KBM-7 (cell line): Measurements from ENCODE around the gene OSTF1.

Experiments used
- DNase-seq: peaks from one replicate; pipeline ENCODE4 v3.0.0-alpha.2; 2015
- in situ Hi-C: fragments of 300-500 bp; cut with MboI; formaldehyde crosslinking; loops from 2 replicates; pipeline ENCODE4 v1.14.3; 2020; ENCODE audit warnings: low sequenced_read_pairs, low pct_unique_long_range_greater_than_20kb, mixed read lengths

The OSTF1 gene, protein sequence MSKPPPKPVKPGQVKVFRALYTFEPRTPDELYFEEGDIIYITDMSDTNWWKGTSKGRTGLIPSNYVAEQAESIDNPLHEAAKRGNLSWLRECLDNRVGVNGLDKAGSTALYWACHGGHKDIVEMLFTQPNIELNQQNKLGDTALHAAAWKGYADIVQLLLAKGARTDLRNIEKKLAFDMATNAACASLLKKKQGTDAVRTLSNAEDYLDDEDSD

DNA sequence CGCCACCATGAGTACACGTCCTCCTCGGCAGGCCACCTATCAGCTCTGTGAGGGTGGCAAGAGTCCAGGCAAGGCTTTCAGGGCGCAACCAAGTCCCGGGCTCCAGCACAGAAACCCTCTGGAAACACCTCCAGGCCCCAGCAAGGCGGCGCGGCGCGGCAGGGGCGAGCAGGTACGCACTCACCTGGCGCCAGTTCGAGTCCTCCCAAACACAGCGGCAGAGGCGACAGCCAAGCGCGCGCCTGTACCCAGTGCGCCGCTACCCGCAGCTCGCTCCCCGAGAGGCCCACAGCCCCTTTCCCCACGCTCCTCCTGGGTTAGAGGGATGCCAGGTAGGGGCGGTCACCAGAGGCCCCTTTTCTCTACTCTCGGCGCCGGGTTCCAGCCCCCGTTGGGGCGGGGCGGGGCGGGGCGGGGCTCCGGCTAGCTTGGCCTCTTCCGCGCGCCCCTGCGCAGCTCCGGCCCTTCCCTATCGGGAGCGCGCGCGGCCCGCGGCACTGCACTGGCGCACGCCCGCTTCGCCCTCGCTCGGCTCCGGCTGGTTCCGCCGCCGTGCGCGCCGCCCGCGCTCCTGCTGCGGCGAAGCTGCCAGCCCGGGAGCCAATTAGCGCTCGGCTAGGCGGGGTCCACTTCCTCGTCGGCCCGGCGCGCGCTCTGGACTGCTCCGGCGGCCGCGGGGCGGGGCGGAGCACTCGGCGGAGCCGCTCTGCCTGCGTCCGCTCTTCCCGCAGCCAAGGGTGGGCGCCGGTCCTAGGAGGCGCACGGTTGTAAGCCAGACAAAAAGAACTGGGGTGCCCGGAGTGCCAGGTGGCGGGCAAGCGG lies at the start of gene OSTF1, which contains the start of gene NMRK1:
Gene OSTF1, plus strand, starts transcription at position 691 of the 822 bp plus-strand sequence. CDS start 179 bp downstream, outside the sequence.
Gene NMRK1, minus strand, starts transcription at position 332 of the 822 bp plus-strand sequence. CDS start 5,040 bp downstream, outside the sequence.
- peak; percentile 93 for DNase-seq
- in situ Hi-C loops = no loop called here

DNA sequence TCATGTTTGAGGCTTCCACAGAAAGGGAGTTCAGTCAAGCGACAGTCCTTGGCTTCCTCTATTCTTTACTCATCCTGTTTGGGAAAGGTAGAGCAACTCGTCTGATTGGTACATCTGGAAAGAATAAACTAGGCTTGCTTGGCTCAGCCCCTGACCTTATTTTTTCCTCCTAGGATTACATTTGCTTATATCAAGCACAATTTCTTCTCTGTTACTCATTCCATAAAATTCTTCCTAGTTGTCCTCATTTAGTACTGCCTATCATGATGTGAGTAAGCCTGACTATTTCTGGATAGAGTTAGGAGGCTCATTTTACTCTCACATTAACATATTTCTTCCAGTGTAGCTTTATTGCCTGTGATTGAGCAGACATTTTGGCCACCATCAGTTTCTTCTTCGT lies 49.3 kb upstream of the OSTF1 start:
- in situ Hi-C loops = no loop called here
- DNase-seq = no peak

DNA sequence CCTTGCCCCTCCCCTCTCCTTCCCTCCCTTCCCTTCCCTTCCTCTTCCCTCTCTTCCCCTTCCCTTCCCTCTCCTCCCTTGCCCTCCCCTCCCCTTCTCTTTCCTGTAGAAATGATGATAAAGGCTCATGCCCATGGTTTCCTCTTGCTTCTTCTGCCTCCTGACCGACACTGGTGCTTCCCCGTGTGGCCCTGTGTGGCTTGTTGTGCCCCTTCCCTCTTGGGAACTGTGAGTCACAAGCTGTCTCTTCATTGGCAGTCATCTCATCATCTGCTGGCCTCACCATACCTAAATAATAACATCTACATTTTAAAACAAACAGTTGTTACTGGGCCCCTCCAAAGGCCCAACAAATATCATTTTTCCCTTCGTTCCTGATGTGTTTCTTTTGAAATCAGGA lies 48.5 kb upstream of the OSTF1 start:
- DNase-seq = no peak
- in situ Hi-C loops = no loop called here

DNA sequence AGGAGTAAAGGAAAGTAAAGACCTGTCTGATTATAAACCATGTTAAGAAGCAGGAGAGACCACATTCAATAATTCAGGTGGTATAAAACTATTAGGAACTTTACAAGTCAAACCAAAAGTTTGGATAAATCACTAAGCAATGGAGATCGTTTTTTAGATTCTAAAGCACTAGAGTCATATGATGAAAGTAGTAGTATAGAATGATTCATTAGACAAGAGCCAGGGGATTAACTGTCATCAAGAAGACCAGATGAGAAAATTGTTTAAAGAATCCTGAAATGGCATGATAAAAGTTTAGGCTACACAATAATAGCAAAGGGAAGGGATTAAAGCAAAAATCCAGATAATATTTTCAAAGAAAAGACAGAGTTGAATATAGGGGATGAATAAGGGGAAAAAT lies 47.3 kb upstream of the OSTF1 start:
- DNase-seq = no peak
- in situ Hi-C loops = no loop called here

DNA sequence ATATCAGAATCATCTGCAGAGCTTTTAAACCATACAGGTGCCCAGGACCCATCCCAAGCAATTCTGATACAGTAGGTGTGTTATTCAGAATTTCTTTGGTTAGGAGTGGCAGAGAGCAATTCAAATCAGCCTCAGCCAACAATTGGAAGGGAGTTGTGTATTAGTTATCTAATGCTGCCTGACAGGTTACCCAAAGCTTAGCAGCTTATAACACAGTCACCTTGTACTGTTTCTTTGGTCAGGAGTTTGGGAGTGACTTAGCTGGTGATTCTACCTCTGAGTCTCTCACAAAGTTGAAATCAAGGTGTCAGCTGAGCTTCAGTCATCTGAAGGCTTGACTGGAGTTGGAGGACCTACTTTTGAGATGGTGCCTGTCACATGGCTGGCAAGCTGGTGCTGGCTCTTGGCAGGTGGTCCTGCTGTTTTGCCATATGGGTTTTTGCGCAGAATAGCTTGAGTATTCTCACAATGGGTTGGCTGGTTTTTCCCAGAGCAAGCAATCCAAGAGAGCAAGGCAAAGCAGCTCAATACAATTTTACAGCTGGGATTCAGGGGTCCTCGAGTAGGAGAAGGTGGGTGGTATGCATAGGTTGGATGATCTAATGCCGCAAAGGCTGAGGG lies 41.5 kb upstream of the OSTF1 start:
- no peak for DNase-seq
- in situ Hi-C loops = no loop called here

DNA sequence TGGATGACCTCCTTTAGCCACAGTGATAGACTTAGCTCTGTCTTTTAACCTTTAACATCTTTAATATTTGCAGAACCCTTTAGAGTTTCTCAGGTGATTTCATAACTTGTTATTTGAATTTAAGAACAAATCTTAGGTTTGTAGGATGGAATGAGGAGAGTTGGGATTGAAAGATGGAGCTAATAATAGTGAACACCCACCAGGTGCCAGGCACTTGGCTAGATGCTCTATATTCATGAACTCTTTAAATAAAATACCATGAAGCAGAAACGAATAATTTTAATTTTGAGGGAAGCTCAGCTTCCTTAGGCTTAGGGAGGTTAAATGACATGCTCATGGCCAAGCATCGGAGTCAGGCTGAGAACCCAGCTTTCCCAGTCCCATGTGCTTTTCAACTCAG lies 40.8 kb upstream of the OSTF1 start:
- in situ Hi-C loops = no loop called here
- no peak for DNase-seq

DNA sequence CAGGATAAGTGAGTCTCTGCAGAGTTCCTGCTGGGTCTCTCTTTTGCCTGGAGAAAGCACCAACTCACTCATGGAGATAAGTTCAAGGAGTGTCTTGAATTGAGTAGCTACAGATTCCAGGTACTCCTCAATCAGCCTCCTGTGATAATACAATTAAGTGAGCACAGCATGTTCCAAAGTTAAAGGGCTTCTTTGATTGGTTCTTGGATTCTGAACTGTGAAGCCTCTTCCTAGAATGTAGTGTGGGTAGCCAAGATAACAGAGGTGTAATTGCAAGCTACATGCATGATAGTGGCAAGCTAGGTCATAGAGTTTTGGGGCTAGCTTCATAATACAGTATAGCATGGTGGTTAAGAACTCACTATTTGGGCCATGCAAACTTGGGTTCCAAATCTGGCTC lies 37.0 kb upstream of the OSTF1 start:
- no peak for DNase-seq
- in situ Hi-C loops = no loop called here

DNA sequence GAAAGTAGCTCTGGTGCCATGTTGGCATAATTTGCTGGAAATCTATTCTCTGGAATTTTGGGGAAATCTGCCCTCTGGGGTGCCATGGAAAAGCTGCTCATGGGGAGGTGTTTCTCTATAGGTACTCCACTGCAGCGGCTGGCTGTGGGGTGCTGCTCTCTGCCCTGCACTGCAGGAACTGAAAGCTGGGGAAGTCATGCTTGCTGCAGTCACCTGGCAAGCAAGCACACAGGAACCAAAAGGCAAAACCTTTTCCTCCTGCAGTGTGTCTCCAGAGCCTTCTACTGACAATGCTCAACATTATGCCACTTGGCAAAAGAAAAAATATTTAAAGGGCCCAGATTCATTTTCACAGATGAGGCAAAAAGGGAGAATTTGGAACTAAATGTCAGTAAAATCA lies 34.4 kb upstream of the OSTF1 start:
- DNase-seq = no peak
- in situ Hi-C loops = no loop called here

DNA sequence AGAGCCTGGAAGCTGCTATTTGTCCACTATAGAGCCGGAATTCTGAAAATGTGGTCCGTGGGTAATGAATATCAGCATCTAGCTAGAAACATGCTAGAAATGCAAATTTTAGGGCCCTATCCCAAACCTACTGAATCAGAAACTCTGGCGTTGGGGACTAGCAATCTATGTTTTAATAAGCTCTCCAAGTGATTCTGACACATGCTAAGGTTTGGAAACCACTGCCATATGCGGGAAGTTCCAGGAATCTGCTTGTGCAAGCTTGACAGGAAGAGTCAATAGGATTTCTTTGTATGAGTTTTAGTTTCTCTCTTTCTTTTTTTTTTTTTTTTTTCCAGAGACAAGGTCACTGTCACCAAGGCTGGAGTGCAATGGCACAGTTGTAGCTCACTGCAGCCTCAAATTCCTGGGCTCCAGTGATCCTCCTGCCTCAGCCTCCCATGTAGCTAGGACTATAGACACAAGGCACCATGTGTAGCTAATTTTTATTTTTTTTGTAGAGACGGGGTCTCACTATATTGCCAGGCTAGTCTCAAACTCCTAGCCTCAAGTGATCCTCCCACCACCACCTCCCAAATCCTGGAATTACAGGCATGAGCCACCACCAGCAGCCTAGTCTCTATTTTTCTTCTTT lies 33.8 kb upstream of the OSTF1 start:
- DNase-seq = no peak
- in situ Hi-C loops = no loop called here

DNA sequence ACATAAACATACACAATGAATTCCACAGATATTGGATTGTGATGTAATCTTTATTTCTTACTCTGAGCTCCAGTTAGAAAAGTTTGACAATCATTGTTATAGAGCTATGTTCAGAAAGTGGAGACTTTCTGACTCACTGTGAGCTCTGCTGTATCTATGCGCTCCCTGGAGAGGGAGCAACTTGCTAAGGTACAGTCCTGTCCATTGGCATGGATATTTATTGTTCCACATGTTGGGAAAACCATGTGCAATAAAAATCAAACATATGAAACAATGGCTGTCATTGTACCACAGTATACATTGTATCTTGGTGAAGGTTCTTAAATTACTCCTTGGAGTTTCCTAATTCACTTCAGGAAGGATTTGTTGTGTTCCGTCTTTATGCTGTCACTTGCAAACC lies 27.1 kb upstream of the OSTF1 start:
- in situ Hi-C loops = no loop called here
- no peak for DNase-seq

DNA sequence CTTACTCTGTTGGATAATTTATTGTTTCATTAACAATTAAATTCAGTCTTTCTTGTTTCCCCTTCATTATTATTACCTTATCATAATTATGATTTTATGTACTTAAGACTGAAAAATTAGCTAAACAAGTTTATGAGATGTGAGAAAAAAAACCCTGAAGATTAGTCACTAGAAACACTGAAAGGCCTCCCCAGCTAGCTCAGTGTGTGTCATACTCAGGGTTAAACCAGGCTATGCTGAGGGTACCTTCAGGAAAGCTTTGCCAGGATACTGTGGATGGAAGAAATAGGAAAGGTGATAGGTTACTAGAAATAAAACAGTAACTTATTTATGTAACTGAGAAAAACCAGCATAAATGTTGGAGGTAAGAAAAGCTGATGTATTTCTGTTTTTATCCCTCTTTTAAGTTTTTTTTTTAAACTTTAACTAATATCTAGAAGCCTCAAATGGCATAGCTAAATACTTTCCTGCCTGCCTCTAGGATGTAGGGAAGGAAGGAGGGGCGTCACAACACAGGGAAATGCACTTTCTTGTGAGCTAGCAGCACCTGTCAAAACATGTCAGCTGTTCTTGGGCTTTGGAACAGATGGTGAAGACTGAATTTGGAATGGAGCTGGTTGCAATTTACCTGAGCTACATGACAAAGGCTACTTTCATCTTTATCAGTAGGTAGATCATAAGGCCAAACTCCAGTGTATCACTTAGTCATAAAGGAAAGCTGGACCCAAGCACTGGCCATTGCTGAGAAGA lies 24.6 kb upstream of the OSTF1 start:
- in situ Hi-C loops = no loop called here
- DNase-seq = no peak

DNA sequence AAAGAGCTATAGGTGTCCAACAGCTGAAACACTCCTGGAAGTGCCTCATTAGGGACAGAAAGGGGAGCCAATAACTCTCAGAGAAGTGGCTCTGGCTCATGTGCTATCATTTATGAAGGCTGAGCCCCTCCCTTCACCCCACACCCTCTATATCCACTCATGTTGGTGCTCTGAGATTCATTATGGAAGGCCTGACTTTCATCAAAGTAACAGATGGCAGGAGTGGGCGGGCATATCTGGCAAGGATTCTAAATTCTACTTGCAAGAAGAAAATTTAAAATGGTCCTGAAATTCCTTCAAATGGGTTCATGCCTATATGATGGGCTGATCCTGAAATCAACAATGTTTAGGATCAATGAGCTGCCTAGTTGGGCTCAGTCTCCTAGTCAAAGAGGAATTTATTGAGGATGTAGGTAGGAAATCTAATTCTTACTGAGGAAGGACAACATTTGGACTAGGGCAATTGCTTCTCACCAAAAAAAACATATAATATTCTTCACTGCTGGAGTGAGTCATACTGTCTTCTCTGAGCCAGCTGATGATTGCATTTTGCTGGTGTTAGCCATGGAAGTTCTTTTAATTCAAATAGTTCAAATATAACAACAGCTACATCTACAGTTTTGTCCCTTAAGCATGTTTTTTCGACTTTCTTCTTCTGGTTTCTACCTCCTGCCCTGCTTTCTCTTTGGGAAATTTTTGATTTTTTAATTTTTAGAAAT lies 23.8 kb upstream of the OSTF1 start:
- in situ Hi-C loops = no loop called here
- no peak for DNase-seq

DNA sequence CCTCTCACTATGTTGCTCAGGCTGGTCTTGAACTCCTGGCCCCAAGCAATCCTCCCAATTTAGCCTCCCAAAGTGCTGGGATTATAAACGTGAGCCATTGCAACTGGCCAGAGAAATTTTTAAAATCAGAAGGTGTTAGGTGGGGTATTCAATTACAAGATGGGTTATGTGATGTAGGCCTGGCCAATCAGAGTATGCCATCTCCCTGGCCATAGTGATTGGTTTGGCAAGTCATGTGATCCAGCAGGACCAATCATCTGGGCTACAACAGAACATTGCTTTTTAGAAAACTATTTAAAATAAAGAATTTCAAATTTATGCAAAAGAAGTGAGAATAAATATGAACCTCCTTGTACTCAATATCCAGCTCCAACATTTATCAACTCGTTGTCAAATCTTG lies 22.8 kb upstream of the OSTF1 start:
- no peak for DNase-seq
- in situ Hi-C loops = no loop called here

DNA sequence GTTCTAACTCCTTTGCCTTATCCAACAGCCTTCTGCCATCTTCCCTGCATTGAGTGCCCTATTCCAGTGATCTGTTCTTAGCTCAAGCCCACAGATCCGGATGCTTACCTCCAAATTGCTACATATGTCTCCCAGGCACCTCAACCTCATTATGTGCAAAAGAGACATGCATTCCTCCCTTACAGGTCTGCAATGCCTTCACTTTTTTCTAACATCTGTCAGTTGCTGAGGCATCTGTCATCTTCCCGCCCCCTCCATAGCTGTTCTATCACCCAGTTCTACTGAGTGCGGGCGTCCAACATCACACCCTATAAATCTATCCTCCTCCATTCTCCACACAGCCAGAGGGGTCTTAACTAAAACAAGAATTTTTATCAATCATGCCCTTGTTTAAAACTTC lies 20.4 kb upstream of the OSTF1 start:
- in situ Hi-C loops = no loop called here
- no peak for DNase-seq

DNA sequence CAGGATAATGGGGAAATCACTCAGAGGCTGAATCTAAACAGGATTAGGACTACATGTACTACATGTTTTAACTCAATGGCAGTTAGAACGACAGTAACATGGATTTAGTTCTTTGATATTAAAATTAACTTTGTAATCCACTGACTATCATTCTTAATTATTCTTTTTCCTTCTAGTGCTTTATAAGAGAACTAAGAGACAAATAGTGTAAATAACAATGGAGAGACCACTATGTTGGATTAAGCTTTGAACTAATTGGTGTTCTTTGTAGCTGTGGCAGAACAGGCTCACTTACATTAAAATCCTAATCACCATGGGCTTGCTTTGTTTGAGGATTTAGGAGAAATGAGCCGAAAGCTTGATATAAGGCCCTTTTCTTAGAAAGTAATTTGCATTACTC lies 19.1 kb upstream of the OSTF1 start:
- in situ Hi-C loops = no loop called here
- no peak for DNase-seq

DNA sequence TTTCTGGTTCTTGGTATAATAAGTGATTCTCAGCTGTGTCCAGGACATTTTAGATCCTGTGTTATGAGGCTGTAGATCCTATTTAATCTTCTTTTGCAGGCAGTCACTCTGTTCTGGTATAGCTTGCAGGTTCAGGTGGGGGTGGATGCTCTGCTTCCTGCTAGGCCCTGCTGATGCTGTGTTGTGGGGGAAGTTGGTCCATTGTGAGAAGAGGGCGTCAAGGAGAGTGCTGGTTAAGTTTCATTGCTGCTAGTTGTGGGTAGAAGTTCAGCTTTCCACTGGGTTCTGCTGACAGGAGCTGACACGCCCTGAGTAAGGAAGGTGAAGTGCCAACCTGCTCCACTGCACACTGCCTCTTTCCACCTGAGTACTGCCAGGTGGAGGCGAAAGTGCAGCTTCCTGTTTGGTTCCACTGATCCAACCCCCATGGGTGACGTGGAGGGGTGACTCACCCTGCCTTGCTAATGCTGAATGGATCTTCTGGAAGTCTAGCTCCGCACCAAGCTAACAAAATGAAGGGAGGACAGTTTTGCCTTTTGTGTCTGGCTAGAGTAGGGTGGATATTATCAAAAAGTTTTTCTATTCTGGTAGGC lies 16.7 kb upstream of the OSTF1 start:
- in situ Hi-C loops = loop anchor here (10.0 kb wide), 1 partner anchor 297 kb away; no protein-coding TSS in a partner anchor

DNA sequence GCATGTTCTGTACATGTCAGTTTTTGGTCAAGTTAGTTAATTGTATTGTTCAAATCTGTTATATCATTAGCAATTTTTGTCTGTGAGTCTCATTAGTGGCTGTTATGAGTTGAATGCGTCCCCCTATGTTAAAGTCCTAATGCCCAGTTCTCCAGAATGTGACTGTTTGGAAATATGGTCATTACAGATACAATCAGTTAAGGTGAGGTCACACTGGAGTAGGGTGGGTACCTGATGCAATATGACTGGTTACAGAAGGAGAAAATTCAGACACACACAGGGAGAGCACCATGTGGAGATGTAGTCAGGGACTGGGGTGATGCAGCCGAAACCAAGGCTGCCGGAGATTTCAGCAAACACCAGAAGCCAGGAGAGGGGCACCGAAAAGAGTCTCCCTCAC lies 15.4 kb upstream of the OSTF1 start:
- in situ Hi-C loops = loop anchor here (10.0 kb wide), 1 partner anchor 298 kb away; no protein-coding TSS in a partner anchor
- DNase-seq = no peak

More for the DNA sequence above, 16.7 kb upstream of the OSTF1 start:
- DNase-seq = no peak

DNA sequence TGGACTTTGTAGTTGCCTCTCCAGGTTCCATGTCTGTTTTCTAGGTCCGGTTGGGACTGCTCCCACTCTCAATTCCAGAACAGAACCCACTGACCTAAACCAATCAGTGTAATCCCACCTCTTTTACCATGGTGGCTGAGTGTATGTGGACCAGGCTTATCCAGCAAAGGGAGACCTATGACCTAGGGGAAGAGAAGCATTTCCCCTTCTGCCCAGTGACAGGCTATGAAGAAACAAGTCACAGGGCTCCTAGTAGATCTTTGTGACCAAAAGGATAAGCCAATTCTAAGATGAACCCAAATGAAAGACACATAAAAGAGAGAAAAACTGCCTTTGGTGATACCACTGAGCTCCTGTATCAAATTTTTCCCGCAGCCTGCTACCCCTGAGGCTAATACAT lies 6.7 kb upstream of the OSTF1 start:
- in situ Hi-C loops = no loop called here
- no peak for DNase-seq
